ENCODE data around the gene GFY. TPM values are rescaled to one million over a fixed set of nuclear protein-coding genes. Genes with fewer than 3 reads are reported as not detected.

Gene GFY
- total RNA-seq, 1 donor, result not detected

- no peaks in the 10 kb centered on the region for H3K9me3 ChIP-seq (ENCODE audit: low read depth, low read length)
- DNase-seq (ENCODE audit: insufficient read length, low spot score, missing footprints), result peak; percentile 45
Measured at GRCh38 chr19:49461656-49462055, 36.5 kb downstream of the GFY start.

DNA sequence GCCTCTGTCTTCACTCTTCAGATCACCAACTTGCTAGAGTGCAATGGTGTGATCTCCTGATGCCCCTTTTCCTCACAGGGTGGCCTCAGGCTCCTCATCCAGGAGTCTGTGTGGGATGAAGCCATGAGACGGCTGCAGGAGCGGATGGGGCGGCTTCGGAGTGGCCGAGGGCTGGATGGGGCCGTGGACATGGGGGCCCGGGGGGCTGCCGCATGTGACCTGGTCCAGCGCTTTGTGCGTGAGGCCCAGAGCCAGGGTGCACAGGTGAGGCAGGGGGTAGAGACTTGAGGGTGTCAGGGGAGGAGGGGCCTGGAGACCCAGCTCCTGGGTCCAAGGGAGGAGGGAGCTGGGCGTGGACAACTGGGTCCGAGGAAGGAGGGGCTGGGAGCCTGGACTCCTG lies 37.3 kb downstream of the GFY start:
- Histone ChIP-seq H4K20me1 (ENCODE audit: insufficient read depth, low read length) (no peaks in the 10 kb centered on the region), H3K79me2 (ENCODE audit: insufficient read depth, low read length) (no peaks in the 10 kb centered on the region), H3K4me2 (ENCODE audit: insufficient read depth, low read length) (no peak overlapping the region), H3K36me3 (ENCODE audit: insufficient read depth, low read length) (peaks cover 5% of the 10 kb centered on the region), H3K27ac (ENCODE audit: low read depth, low read length) (no peak overlapping the region), H3K4me3 (ENCODE audit: insufficient read depth, low read length) (no peak overlapping the region), H3K9me3 (ENCODE audit: low read depth, low read length) (no peaks in the 10 kb centered on the region), H2AFZ (ENCODE audit: low read length) (no peak overlapping the region), H3K4me1 (ENCODE audit: insufficient read depth, low read length) (peaks cover 12% of the 10 kb centered on the region), H3K27me3 (ENCODE audit: insufficient read depth, low read length) (no peaks in the 10 kb centered on the region)
- TF ChIP-seq, protein P1, sequence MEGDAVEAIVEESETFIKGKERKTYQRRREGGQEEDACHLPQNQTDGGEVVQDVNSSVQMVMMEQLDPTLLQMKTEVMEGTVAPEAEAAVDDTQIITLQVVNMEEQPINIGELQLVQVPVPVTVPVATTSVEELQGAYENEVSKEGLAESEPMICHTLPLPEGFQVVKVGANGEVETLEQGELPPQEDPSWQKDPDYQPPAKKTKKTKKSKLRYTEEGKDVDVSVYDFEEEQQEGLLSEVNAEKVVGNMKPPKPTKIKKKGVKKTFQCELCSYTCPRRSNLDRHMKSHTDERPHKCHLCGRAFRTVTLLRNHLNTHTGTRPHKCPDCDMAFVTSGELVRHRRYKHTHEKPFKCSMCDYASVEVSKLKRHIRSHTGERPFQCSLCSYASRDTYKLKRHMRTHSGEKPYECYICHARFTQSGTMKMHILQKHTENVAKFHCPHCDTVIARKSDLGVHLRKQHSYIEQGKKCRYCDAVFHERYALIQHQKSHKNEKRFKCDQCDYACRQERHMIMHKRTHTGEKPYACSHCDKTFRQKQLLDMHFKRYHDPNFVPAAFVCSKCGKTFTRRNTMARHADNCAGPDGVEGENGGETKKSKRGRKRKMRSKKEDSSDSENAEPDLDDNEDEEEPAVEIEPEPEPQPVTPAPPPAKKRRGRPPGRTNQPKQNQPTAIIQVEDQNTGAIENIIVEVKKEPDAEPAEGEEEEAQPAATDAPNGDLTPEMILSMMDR (IDR thresholded peaks at IDR 0.05; ENCODE audit: extremely low read depth, low read depth, low read length), result no peak
- DNase-seq (ENCODE audit: insufficient read length, low spot score, missing footprints), result peak; percentile 81

More at GRCh38 chr19:49461656-49462055, 36.5 kb downstream of the GFY start:
- Histone ChIP-seq H3K4me2 (ENCODE audit: insufficient read depth, low read length) (no peak overlapping the region), H3K4me1 (ENCODE audit: insufficient read depth, low read length) (peaks cover 12% of the 10 kb centered on the region), H3K27ac (ENCODE audit: low read depth, low read length) (no peak overlapping the region), H4K20me1 (ENCODE audit: insufficient read depth, low read length) (no peaks in the 10 kb centered on the region), H3K4me3 (ENCODE audit: insufficient read depth, low read length) (no peak overlapping the region), H3K27me3 (ENCODE audit: insufficient read depth, low read length) (no peaks in the 10 kb centered on the region), H3K79me2 (ENCODE audit: insufficient read depth, low read length) (no peaks in the 10 kb centered on the region), H2AFZ (ENCODE audit: low read length) (no peak overlapping the region), H3K36me3 (ENCODE audit: insufficient read depth, low read length) (peaks cover 5% of the 10 kb centered on the region)
- TF ChIP-seq, protein P1 (IDR thresholded peaks at IDR 0.05; ENCODE audit: extremely low read depth, low read depth, low read length), result no peak

DNA sequence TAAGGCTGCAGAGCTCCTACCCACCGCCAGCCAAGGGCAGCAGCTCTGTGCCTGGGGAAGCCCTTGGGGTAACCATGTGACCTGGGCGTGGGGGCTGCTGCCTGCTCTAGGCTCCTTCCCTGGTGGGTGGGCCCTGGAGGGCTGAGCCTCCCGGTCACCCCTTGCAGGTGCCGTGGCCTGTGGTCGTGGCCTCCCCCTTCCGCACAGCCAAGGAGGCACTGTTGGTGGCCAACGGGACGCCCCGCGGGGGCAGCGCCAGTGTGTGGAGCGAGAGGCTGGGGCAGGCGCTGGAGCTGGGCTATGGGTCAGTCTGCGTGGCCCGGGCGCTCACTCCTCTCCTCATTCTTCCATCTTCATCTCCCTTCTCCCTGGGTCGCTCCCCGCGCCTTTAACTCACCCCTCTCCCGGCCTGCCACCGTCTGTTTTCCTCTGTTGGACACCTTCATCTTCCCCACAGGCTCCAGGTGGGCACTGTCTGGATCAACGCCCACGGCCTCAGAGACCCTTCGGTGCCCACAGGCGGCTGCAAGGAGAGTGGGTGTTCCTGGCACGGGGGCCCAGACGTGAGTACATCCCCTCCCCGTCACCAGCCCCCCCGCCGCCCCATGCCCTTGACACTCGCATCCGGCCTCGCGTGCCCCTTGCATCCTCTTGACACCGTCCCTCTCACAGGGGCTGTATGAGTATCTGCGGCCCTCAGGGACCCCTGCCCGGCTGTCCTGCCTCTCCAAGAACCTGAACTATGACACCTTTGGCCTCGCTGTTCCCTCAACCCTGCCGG lies 39.0 kb downstream of the GFY start:
- no peaks in the 10 kb centered on the region for H4K20me1 ChIP-seq (ENCODE audit: insufficient read depth, low read length)
- no peak overlapping the region for H3K4me2 ChIP-seq (ENCODE audit: insufficient read depth, low read length)
- no peaks in the 10 kb centered on the region for H3K4me1 ChIP-seq (ENCODE audit: insufficient read depth, low read length)
- H3K36me3 ChIP-seq (ENCODE audit: insufficient read depth, low read length), result peaks cover 5% of the 10 kb centered on the region
- no peaks in the 10 kb centered on the region for H3K9me3 ChIP-seq (ENCODE audit: low read depth, low read length)
- H3K4me3 ChIP-seq (ENCODE audit: insufficient read depth, low read length), result no peak overlapping the region
- DNase-seq (ENCODE audit: insufficient read length, low spot score, missing footprints), result peak; percentile 49
- no peaks in the 10 kb centered on the region for H3K79me2 ChIP-seq (ENCODE audit: insufficient read depth, low read length)
- no peak overlapping the region for H3K27ac ChIP-seq (ENCODE audit: low read depth, low read length)
- H3K27me3 ChIP-seq (ENCODE audit: insufficient read depth, low read length), result no peaks in the 10 kb centered on the region
- H2AFZ ChIP-seq (ENCODE audit: low read length), result no peak overlapping the region
- TF ChIP-seq, protein P1 (IDR thresholded peaks at IDR 0.05; ENCODE audit: extremely low read depth, low read depth, low read length), result no peak

DNA sequence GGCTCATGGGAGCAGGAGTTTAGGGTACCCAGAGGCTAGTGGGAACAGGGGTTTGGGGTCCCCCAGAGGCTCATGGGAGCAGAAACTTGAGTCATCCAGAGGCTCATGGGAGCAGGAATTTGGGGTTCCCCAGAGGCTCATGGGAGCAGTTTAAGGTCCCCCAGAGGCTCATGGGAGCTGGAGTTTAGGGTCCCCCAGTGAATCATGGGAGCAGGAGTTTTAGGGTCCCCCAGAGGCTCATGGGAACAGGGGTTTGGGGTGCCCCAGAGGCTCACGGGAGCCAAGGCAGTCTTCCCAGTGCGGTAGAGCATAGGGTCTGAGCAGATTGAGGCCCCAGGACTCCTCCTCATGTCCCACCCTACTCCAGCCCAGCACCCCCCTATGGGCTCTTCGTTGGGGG lies 40.2 kb downstream of the GFY start:
- no peak overlapping the region for H3K4me3 ChIP-seq (ENCODE audit: insufficient read depth, low read length)

More for the DNA sequence above, 40.2 kb downstream of the GFY start:
- H4K20me1 ChIP-seq (ENCODE audit: insufficient read depth, low read length), result no peaks in the 10 kb centered on the region
- no peaks in the 10 kb centered on the region for H3K4me1 ChIP-seq (ENCODE audit: insufficient read depth, low read length)
- H3K36me3 ChIP-seq (ENCODE audit: insufficient read depth, low read length), result peaks cover 5% of the 10 kb centered on the region
- H3K27me3 ChIP-seq (ENCODE audit: insufficient read depth, low read length), result no peaks in the 10 kb centered on the region
- H3K4me2 ChIP-seq (ENCODE audit: insufficient read depth, low read length), result no peak overlapping the region
- TF ChIP-seq, protein P1 (IDR thresholded peaks at IDR 0.05; ENCODE audit: extremely low read depth, low read depth, low read length), result no peak
- H3K27ac ChIP-seq (ENCODE audit: low read depth, low read length), result no peak overlapping the region
- no peaks in the 10 kb centered on the region for H3K79me2 ChIP-seq (ENCODE audit: insufficient read depth, low read length)
- no peak overlapping the region for H2AFZ ChIP-seq (ENCODE audit: low read length)
- no peaks in the 10 kb centered on the region for H3K9me3 ChIP-seq (ENCODE audit: low read depth, low read length)
- DNase-seq (ENCODE audit: insufficient read length, low spot score, missing footprints), result peak; percentile 65

Data from osteoblast (primary cell).